Endothelial cell of umbilical vein (primary cell): ENCODE results near the gene FOXO1. TPM values are rescaled to one million over a fixed set of nuclear protein-coding genes. Genes with fewer than 3 reads are reported as not detected.

Source experiments
- BruUV-seq: library from RNA; stranded (reverse); fragments of 400-500 nt; replicated peaks from 2 replicates; lab custom pipeline; 2021; lab: Mats Ljungman, UMichigan
- CTCF ChIA-PET: fragments of 300-600, 350-600 bp; sonication (Branson Sonifier 250); formaldehyde crosslinking; loops from one replicate; lab custom pipeline; 2021; ENCODE audit warnings: antibody characterized with exemption, inconsistent platforms; lab: Charles Lee
- POLR2A ChIA-PET: fragments of 300-600, 350-600 bp; sonication (Branson Sonifier 250); formaldehyde crosslinking; loops from one replicate; lab custom pipeline; 2021; ENCODE audit warnings: antibody characterized with exemption, inconsistent platforms; lab: Charles Lee
- DNase-seq: peaks from one replicate; pipeline ENCODE4 v3.0.0-alpha.2; 2011; ENCODE audit warnings: low read depth, low spot score
- FAIRE-seq: peaks from 2 replicates; lab custom pipeline; 2011; peaks lifted over from hg19 to GRCh38; lab: Jason Lieb, UNC
- H2AFZ ChIP-seq: 2 replicates; pipeline ENCODE4 v1.6.0; 2012; ENCODE audit warnings: low read depth, low read length, control low read depth, inconsistent platforms
- H3K27ac ChIP-seq: 2 replicates; pipeline ENCODE4 v1.5.1; 2011; ENCODE audit warnings: low read depth, mild to moderate bottlenecking, control low read depth, low read length, moderate library complexity; ENCODE audit not compliant: insufficient read depth
- H3K27me3 ChIP-seq, 2 experiments: 2 replicates each; pipeline versions ENCODE4 v1.6.0 to v1.6.1; 2011; ENCODE audit warnings: low read length in 2 of 2, mixed read lengths in 1 of 2; ENCODE audit not compliant: control insufficient read depth in 2 of 2, insufficient read depth in 2 of 2
- H3K36me3 ChIP-seq, 2 experiments: 2 replicates in 1 of 2; 3 replicates in 1 of 2; pipeline ENCODE4 v1.5.1; 2011; ENCODE audit warnings: low read length in 2 of 2, mild to moderate bottlenecking in 1 of 2, moderate library complexity in 1 of 2; ENCODE audit not compliant: control insufficient read depth in 2 of 2, insufficient read depth in 2 of 2; ENCODE audit errors: extremely low read depth in 1 of 2
- H3K4me1 ChIP-seq: 3 replicates; pipeline ENCODE4 v1.5.1; 2011; ENCODE audit warnings: mild to moderate bottlenecking, low read length; ENCODE audit not compliant: control insufficient read depth, insufficient read depth; ENCODE audit errors: extremely low read depth
- H3K4me2 ChIP-seq: 2 replicates; pipeline ENCODE4 v1.6.1; 2011; ENCODE audit warnings: low read length, control low read depth, mixed read lengths; ENCODE audit not compliant: insufficient read depth
- H3K4me3 ChIP-seq, 3 experiments: fragments of 200-600 bp in 1 of 3; sonication (generic), shearing (Covaris generic) in 1 of 3; replicated peaks in 1 of 3; 2 replicates each; pipeline ENCODE4 v1.5.1; 2011 to 2016; ENCODE audit warnings: control low read depth in 3 of 3, low read length in 3 of 3, mild to moderate bottlenecking in 2 of 3, inconsistent platforms in 1 of 3, low read depth in 1 of 3, moderate library complexity in 1 of 3; ENCODE audit not compliant: insufficient read depth in 1 of 3
- H3K79me2 ChIP-seq: 2 replicates; pipeline ENCODE4 v1.6.0; 2012; ENCODE audit warnings: low read length, inconsistent platforms; ENCODE audit not compliant: control insufficient read depth, insufficient read depth
- H3K9ac ChIP-seq: replicated peaks from 2 replicates; pipeline ENCODE3; 2011; ENCODE audit warnings: low read length, control low read depth; ENCODE audit not compliant: insufficient read depth; ENCODE audit errors: extremely low read depth
- H3K9me1 ChIP-seq: replicated peaks from 3 replicates; pipeline ENCODE4 v1.6.0; 2011; ENCODE audit warnings: mild to moderate bottlenecking, low read length; ENCODE audit not compliant: control insufficient read depth, insufficient read depth; ENCODE audit errors: extremely low read depth
- H3K9me3 ChIP-seq: replicated peaks from 2 replicates; pipeline ENCODE4 v1.5.1; 2012; ENCODE audit warnings: low read length, inconsistent platforms; ENCODE audit not compliant: control insufficient read depth, insufficient read depth
- H4K20me1 ChIP-seq: replicated peaks from 2 replicates; pipeline ENCODE3; 2011; ENCODE audit warnings: mild to moderate bottlenecking, low read length; ENCODE audit not compliant: control insufficient read depth, insufficient read depth; ENCODE audit errors: extremely low read depth
- CTCF ChIP-seq, 2 donors: IDR thresholded peaks; 1 replicate in 1 of 2; 2 replicates in 1 of 2; pipeline ENCODE4 v1.5.1; 2011; ENCODE audit warnings: low read length in 2 of 2, mild to moderate bottlenecking in 2 of 2, moderate library complexity in 2 of 2, control low read depth in 1 of 2, inconsistent platforms in 1 of 2, low read depth in 1 of 2; ENCODE audit not compliant: insufficient read depth in 1 of 2; ENCODE audit errors: extremely low read depth in 1 of 2
- EZH2 ChIP-seq: IDR thresholded peaks from 2 replicates; pipeline ENCODE4 v1.6.1; 2012; ENCODE audit warnings: borderline replicate concordance, low read depth, mild to moderate bottlenecking, moderate library complexity, low read length, inconsistent platforms; ENCODE audit not compliant: severe bottlenecking
- FOS ChIP-seq: IDR thresholded peaks from 2 replicates; pipeline ENCODE4 v1.6.1; 2011; ENCODE audit warnings: mild to moderate bottlenecking, low read length, moderate library complexity, borderline replicate concordance; ENCODE audit not compliant: insufficient read depth
- GATA2 ChIP-seq: IDR thresholded peaks from 2 replicates; pipeline ENCODE4 v1.7.0; 2011; ENCODE audit warnings: low read depth, mild to moderate bottlenecking, moderate library complexity, mixed read lengths, low read length; ENCODE audit not compliant: insufficient read length, insufficient read depth
- JUN ChIP-seq: IDR thresholded peaks from 2 replicates; pipeline ENCODE4 v1.6.1; 2011; ENCODE audit warnings: borderline replicate concordance, low read depth; ENCODE audit not compliant: insufficient read length, insufficient read depth
- MAX ChIP-seq: IDR thresholded peaks from 2 replicates; pipeline ENCODE4 v1.6.1; 2011; ENCODE audit not compliant: insufficient read depth, insufficient read length
- MYC ChIP-seq: IDR thresholded peaks from one replicate; pipeline ENCODE4 v1.6.1; 2011; ENCODE audit warnings: mild to moderate bottlenecking, low read depth, low read length
- POLR2A ChIP-seq: IDR thresholded peaks from 2 replicates; pipeline ENCODE4 v1.6.1; 2012; ENCODE audit warnings: low read depth, mild to moderate bottlenecking, control low read depth, low read length
- POLR2AphosphoS5 ChIP-seq: IDR thresholded peaks from 2 replicates; pipeline ENCODE4 v1.6.1; 2012; ENCODE audit warnings: low read depth, mild to moderate bottlenecking, control low read depth, low read length, moderate library complexity; ENCODE audit not compliant: insufficient read depth
- dilution Hi-C: fragments of 300-500 bp; cut with MboI; formaldehyde crosslinking; loops from one replicate; pipeline ENCODE4 v1.15.0; 2019; ENCODE audit warnings: low sequenced_read_pairs; ENCODE audit not compliant: extremely low pct_ligation_motif_present
- intact Hi-C: fragments of 100-400 bp; cut with micrococcal nuclease; formaldehyde crosslinking; loops from one replicate; pipeline ENCODE4 v1.10.0; 2022
- polyA plus RNA-seq, 4 experiments: library from polyadenylated mRNA; depleted of rRNA in 3 of 4; stranded (reverse) in 3 of 4; unstranded in 1 of 4; fragments of >200 nt; gene quantifications; 2 replicates each; pipeline versions ENCODE4 v1.2.1 to v1.2.3, GENCODE V29; 2011 to 2012; ENCODE audit warnings: missing spikeins in 1 of 4
- total RNA-seq: library from RNA; stranded (reverse); gene quantifications from 2 replicates; pipeline ENCODE4 v1.2.3, GENCODE V29; 2021

The FOXO1 gene
- total and polyA plus RNA-seq, 2 donors (not counting 3 experiments of a cell fraction or from before 2014, with no cell fraction given): 44.7 to 48.5 TPM

- Histone ChIP-seq H3K4me3 (no peak overlapping the region), H3K4me1 (peaks cover 22% of the 10 kb centered on the region), H2AFZ (no peak overlapping the region), H3K9me3 (no peaks in the 10 kb centered on the region), H4K20me1 (no peaks in the 10 kb centered on the region), H3K79me2 (no peaks in the 10 kb centered on the region), H3K36me3 (no peaks in the 10 kb centered on the region), H3K9me1 (no peaks in the 10 kb centered on the region), H3K9ac (no peak overlapping the region), H3K27ac (peak overlapping the region; percentile 73), H3K4me2 (no peak overlapping the region), H3K27me3 (no peaks in the 10 kb centered on the region)
- intact Hi-C loops (loop anchor here (1.0 to 5.0 kb wide), 6 partner anchors 95 to 998 kb away; no protein-coding TSS in a partner anchor), dilution Hi-C loops (no loop called here)
- TF ChIP-seq EZH2 (no peak), POLR2AphosphoS5 (no peak), MAX (no peak), FOS (no peak), GATA2 (no peak), POLR2A (no peak), CTCF (IDR thresholded peaks at IDR 0.05; ENCODE audit: extremely low read depth in 1 of 2, insufficient read depth in 1 of 2, low read depth in 1 of 2, low read length in 2 of 2) (peak; percentile 11 to 21), MYC (no peak), JUN (no peak)
- BruUV-seq: no TSS peak
- CTCF ChIA-PET: interaction anchor here (0.8 to 6.1 kb wide), 28 partner anchors 10 to 1067 kb away, joined by 3 to 66 read pairs (median 5); no protein-coding TSS in a partner anchor
- DNase-seq (peak; percentile 63), FAIRE-seq (no peak)
- POLR2A ChIA-PET: interaction anchor here (0.6 kb wide), 1 partner anchor 59 kb away, joined by 3 read pairs; no protein-coding TSS in a partner anchor
These were observed 16.2 kb upstream of the FOXO1 start for GRCh38 chr13:40682449-40683240.
